ENCODE measurements around the gene IQSEC2. TPM values are rescaled to one million over a fixed set of nuclear protein-coding genes. Genes with fewer than 3 reads are reported as not detected.

IQSEC2 gene
- total and polyA plus RNA-seq, 5 donors from 2014 or later = 0.15 to 0.42 (median 0.35) TPM; not detected in 1

GRCh38 chrX:53300157-53300556 lies 18.8 kb upstream of the IQSEC2 start:
- H3K27me3 ChIP-seq (ENCODE audit: control insufficient read depth, insufficient read depth, low read length) = no peaks in the 10 kb centered on the region
- ATAC-seq (ENCODE audit: low read depth in 2 of 2) (no peak), DNase-seq (no peak)
- Mint-ChIP-seq H3K36me3 (no peaks in the 10 kb centered on the region), H3K27me3 (peaks cover 9% of the 10 kb centered on the region), H3K27ac (no peak overlapping the region), H3K4me3 (no peak overlapping the region), H3K4me1 (no peaks in the 10 kb centered on the region), H3K9me3 (no peaks in the 10 kb centered on the region)
- no peaks in the 10 kb centered on the region for H3K9me3 ChIP-seq (ENCODE audit: control insufficient read depth in 2 of 2, low read length in 2 of 2)
- H3K4me3 ChIP-seq (ENCODE audit: low read depth, low read length) = no peak overlapping the region
- no peaks in the 10 kb centered on the region for H3K36me3 ChIP-seq (ENCODE audit: control insufficient read depth, insufficient read depth, low read length)
- H3K4me1 ChIP-seq (ENCODE audit: control insufficient read depth, insufficient read depth, low read length, poor library complexity, severe bottlenecking) = no peaks in the 10 kb centered on the region
- no peak overlapping the region for H3K27ac ChIP-seq (ENCODE audit: insufficient read depth, low read length, poor library complexity, severe bottlenecking)

GRCh38 chrX:53294024-53294648 lies 12.8 kb upstream of the IQSEC2 start:
- no peaks in the 10 kb centered on the region for H3K36me3 ChIP-seq (ENCODE audit: control insufficient read depth, insufficient read depth, low read length)
- H3K9me3 ChIP-seq (ENCODE audit: control insufficient read depth in 2 of 2, low read length in 2 of 2) = no peaks in the 10 kb centered on the region
- Mint-ChIP-seq H3K4me3 (no peak overlapping the region), H3K4me1 (peaks cover 0 to 5% (median 0%) of the 10 kb centered on the region in 4 donors), H3K27ac (no peak overlapping the region), H3K27me3 (peaks cover 4% of the 10 kb centered on the region), H3K9me3 (no peaks in the 10 kb centered on the region), H3K36me3 (no peaks in the 10 kb centered on the region)
- DNase-seq = peak in 1 of 3 donors; percentile 30
- H3K4me3 ChIP-seq (ENCODE audit: low read depth, low read length) = no peak overlapping the region
- no peak for ATAC-seq (ENCODE audit: low read depth in 2 of 2)
- no peaks in the 10 kb centered on the region for H3K4me1 ChIP-seq (ENCODE audit: control insufficient read depth, insufficient read depth, low read length, poor library complexity, severe bottlenecking)
- H3K27me3 ChIP-seq (ENCODE audit: control insufficient read depth, insufficient read depth, low read length) = no peaks in the 10 kb centered on the region
- H3K27ac ChIP-seq (ENCODE audit: insufficient read depth, low read length, poor library complexity, severe bottlenecking) = no peak overlapping the region

- H3K27ac Mint-ChIP-seq = no peak overlapping the region
- no peak for DNase-seq
Observed at GRCh38 chrX:53291596-53291995, 10.2 kb upstream of the IQSEC2 start.

GRCh38 chrX:53290441-53291041 lies 9.2 kb upstream of the IQSEC2 start:
- Mint-ChIP-seq H3K27ac (no peak overlapping the region), H3K4me3 (peak overlapping the region in 1 of 4 donors; percentile 32), H3K27me3 (no peaks in the 10 kb centered on the region), H3K36me3 (no peaks in the 10 kb centered on the region), H3K4me1 (peaks cover 0 to 31% (median 9%) of the 10 kb centered on the region in 4 donors), H3K9me3 (no peaks in the 10 kb centered on the region)
- Histone ChIP-seq H3K4me3 (ENCODE audit: low read depth, low read length) (no peak overlapping the region), H3K27ac (ENCODE audit: insufficient read depth, low read length, poor library complexity, severe bottlenecking) (no peak overlapping the region), H3K27me3 (ENCODE audit: control insufficient read depth, insufficient read depth, low read length) (no peaks in the 10 kb centered on the region), H3K4me1 (ENCODE audit: control insufficient read depth, insufficient read depth, low read length, poor library complexity, severe bottlenecking) (peaks cover 14% of the 10 kb centered on the region), H3K9me3 (ENCODE audit: control insufficient read depth in 2 of 2, low read length in 2 of 2) (no peaks in the 10 kb centered on the region), H3K36me3 (ENCODE audit: control insufficient read depth, insufficient read depth, low read length) (no peaks in the 10 kb centered on the region)
- no peak for DNase-seq
- no peak for ATAC-seq (ENCODE audit: low read depth in 2 of 2)

More at GRCh38 chrX:53291596-53291995, 10.2 kb upstream of the IQSEC2 start:
- Histone ChIP-seq H3K4me3 (ENCODE audit: low read depth, low read length) (no peak overlapping the region), H3K9me3 (ENCODE audit: control insufficient read depth in 2 of 2, low read length in 2 of 2) (no peaks in the 10 kb centered on the region), H3K36me3 (ENCODE audit: control insufficient read depth, insufficient read depth, low read length) (no peaks in the 10 kb centered on the region), H3K27me3 (ENCODE audit: control insufficient read depth, insufficient read depth, low read length) (no peaks in the 10 kb centered on the region), H3K4me1 (ENCODE audit: control insufficient read depth, insufficient read depth, low read length, poor library complexity, severe bottlenecking) (peaks cover 14% of the 10 kb centered on the region), H3K27ac (ENCODE audit: insufficient read depth, low read length, poor library complexity, severe bottlenecking) (no peak overlapping the region)
- no peak for ATAC-seq (ENCODE audit: low read depth in 2 of 2)
- no peaks in the 10 kb centered on the region for H3K9me3 Mint-ChIP-seq
- no peaks in the 10 kb centered on the region for H3K27me3 Mint-ChIP-seq
- peaks cover 0 to 28% (median 9%) of the 10 kb centered on the region in 4 donors for H3K4me1 Mint-ChIP-seq
- no peaks in the 10 kb centered on the region for H3K36me3 Mint-ChIP-seq
- H3K4me3 Mint-ChIP-seq = no peak overlapping the region

- Mint-ChIP-seq H3K27me3 (no peaks in the 10 kb centered on the region), H3K4me3 (peak overlapping the region; percentile 78 to 92 (median 88)), H3K9me3 (no peaks in the 10 kb centered on the region), H3K36me3 (no peaks in the 10 kb centered on the region), H3K27ac (peak overlapping the region; percentile 71 to 86 (median 82)), H3K4me1 (peaks cover 0 to 40% (median 9%) of the 10 kb centered on the region in 4 donors)
- H3K4me3 ChIP-seq (ENCODE audit: low read depth, low read length) = peak overlapping the region; percentile 62
- peak in 2 of 3 donors; percentile 3 to 38 for DNase-seq
- no peaks in the 10 kb centered on the region for H3K9me3 ChIP-seq (ENCODE audit: control insufficient read depth in 2 of 2, low read length in 2 of 2)
- ATAC-seq (ENCODE audit: low read depth in 2 of 2) = no peak
- H3K4me1 ChIP-seq (ENCODE audit: control insufficient read depth, insufficient read depth, low read length, poor library complexity, severe bottlenecking) = peaks cover 14% of the 10 kb centered on the region
- no peaks in the 10 kb centered on the region for H3K27me3 ChIP-seq (ENCODE audit: control insufficient read depth, insufficient read depth, low read length)
- no peaks in the 10 kb centered on the region for H3K36me3 ChIP-seq (ENCODE audit: control insufficient read depth, insufficient read depth, low read length)
- peak overlapping the region; percentile 15 for H3K27ac ChIP-seq (ENCODE audit: insufficient read depth, low read length, poor library complexity, severe bottlenecking)
Observed at GRCh38 chrX:53288189-53288588, 6.8 kb upstream of the IQSEC2 start.

GRCh38 chrX:53287493-53288138 lies 6.2 kb upstream of the IQSEC2 start:
- H3K4me1 Mint-ChIP-seq = peaks cover 0 to 40% (median 9%) of the 10 kb centered on the region in 4 donors
- H3K36me3 ChIP-seq (ENCODE audit: control insufficient read depth, insufficient read depth, low read length) = no peaks in the 10 kb centered on the region
- no peaks in the 10 kb centered on the region for H3K27me3 ChIP-seq (ENCODE audit: control insufficient read depth, insufficient read depth, low read length)
- peak overlapping the region; percentile 78 to 92 (median 88) for H3K4me3 Mint-ChIP-seq
- H3K36me3 Mint-ChIP-seq = no peaks in the 10 kb centered on the region
- no peaks in the 10 kb centered on the region for H3K9me3 Mint-ChIP-seq
- peaks cover 14% of the 10 kb centered on the region for H3K4me1 ChIP-seq (ENCODE audit: control insufficient read depth, insufficient read depth, low read length, poor library complexity, severe bottlenecking)
- H3K27me3 Mint-ChIP-seq = no peaks in the 10 kb centered on the region
- H3K9me3 ChIP-seq (ENCODE audit: control insufficient read depth in 2 of 2, low read length in 2 of 2) = no peaks in the 10 kb centered on the region
- DNase-seq (peak in 2 of 3 donors; percentile 44 to 63), ATAC-seq (ENCODE audit: low read depth in 2 of 2) (peak; percentile 65 to 69)
- H3K4me3 ChIP-seq (ENCODE audit: low read depth, low read length) = peak overlapping the region; percentile 62
- peak overlapping the region; percentile 15 for H3K27ac ChIP-seq (ENCODE audit: insufficient read depth, low read length, poor library complexity, severe bottlenecking)
- peak overlapping the region; percentile 71 to 86 (median 82) for H3K27ac Mint-ChIP-seq

GRCh38 chrX:53286171-53286570 lies 4.8 kb upstream of the IQSEC2 start:
- no peak for ATAC-seq (ENCODE audit: low read depth in 2 of 2)
- Mint-ChIP-seq H3K9me3 (no peaks in the 10 kb centered on the region), H3K36me3 (no peaks in the 10 kb centered on the region), H3K4me3 (peak overlapping the region in 1 of 4 donors; percentile 33), H3K27me3 (no peaks in the 10 kb centered on the region), H3K27ac (peak overlapping the region in 1 of 3 donors; percentile 65), H3K4me1 (peaks cover 0 to 40% (median 9%) of the 10 kb centered on the region in 4 donors)
- no peaks in the 10 kb centered on the region for H3K9me3 ChIP-seq (ENCODE audit: control insufficient read depth in 2 of 2, low read length in 2 of 2)
- H3K4me3 ChIP-seq (ENCODE audit: low read depth, low read length) = no peak overlapping the region
- no peaks in the 10 kb centered on the region for H3K27me3 ChIP-seq (ENCODE audit: control insufficient read depth, insufficient read depth, low read length)
- H3K36me3 ChIP-seq (ENCODE audit: control insufficient read depth, insufficient read depth, low read length) = no peaks in the 10 kb centered on the region
- H3K27ac ChIP-seq (ENCODE audit: insufficient read depth, low read length, poor library complexity, severe bottlenecking) = no peak overlapping the region
- H3K4me1 ChIP-seq (ENCODE audit: control insufficient read depth, insufficient read depth, low read length, poor library complexity, severe bottlenecking) = peaks cover 14% of the 10 kb centered on the region
- no peak for DNase-seq

Data from CD4-positive, CD25-positive, alpha-beta regulatory T cell (primary cell).